Uterus (tissue), 4 donors: Measurements from ENCODE around the gene ASTN1. TPM values are rescaled to one million over a fixed set of nuclear protein-coding genes. Genes with fewer than 3 reads are reported as not detected.
A peak's percentile ranks its signal among the peaks of the same experiment; 100 is the strongest.

Experiments used
- DNase-seq, 2 donors: peaks; one replicate each; pipeline ENCODE4 v3.0.0-alpha.2; 2019 to 2020
- H3K27ac ChIP-seq, 2 donors: fragments of 200-600 bp; sonication (generic); 1 replicate in 1 of 2; 2 replicates in 1 of 2; pipeline ENCODE4 v1.5.1; 2016 to 2018
- H3K27me3 ChIP-seq, 2 donors: fragments of 200-600 bp; sonication (generic); one replicate each; pipeline ENCODE4 v1.5.1; 2018 to 2019; ENCODE audit warnings: control low read depth in 1 of 2
- H3K36me3 ChIP-seq, 2 donors: fragments of 200-600 bp; sonication (generic); one replicate each; pipeline ENCODE4 v1.5.1; 2019; ENCODE audit warnings: control low read depth in 1 of 2
- H3K4me1 ChIP-seq, 2 donors: fragments of 200-600 bp; sonication (generic); one replicate each; pipeline ENCODE4 v1.5.1; 2018 to 2019; ENCODE audit warnings: control low read depth in 1 of 2
- H3K4me3 ChIP-seq, 2 donors: fragments of 200-600 bp; sonication (generic); 1 replicate in 1 of 2; 2 replicates in 1 of 2; pipeline ENCODE4 v1.5.1; 2018 to 2019; ENCODE audit warnings: mild to moderate bottlenecking in 1 of 2
- H3K9me3 ChIP-seq, 2 donors: fragments of 200-600 bp; sonication (generic); one replicate each; pipeline ENCODE4 v1.5.1; 2019; ENCODE audit warnings: control low read depth in 1 of 2
- CTCF ChIP-seq, 4 experiments: fragments of 200-600 bp in 2 of 4; fragments of 450-650 bp in 2 of 4; sonication (generic) in 2 of 4; IDR thresholded peaks; one replicate each; pipeline ENCODE4 v1.5.1; 2016 to 2019; ENCODE audit warnings: antibody characterized with exemption in 4 of 4, mild to moderate bottlenecking in 2 of 4, moderate library complexity in 1 of 4
- POLR2A ChIP-seq, 2 donors: fragments of 450-650 bp; IDR thresholded peaks; one replicate each; pipeline ENCODE4 v1.6.1; 2016; ENCODE audit warnings: antibody characterized with exemption in 2 of 2, mild to moderate bottlenecking in 1 of 2, moderate library complexity in 1 of 2
- intact Hi-C: fragments of 100-400 bp; cut with DNase I; formaldehyde crosslinking; loops from one replicate; pipeline ENCODE4 v1.15.1; 2023; ENCODE audit warnings: low total_unique reads
- total RNA-seq, 4 donors: library from RNA; depleted of rRNA in 3 of 4; stranded (reverse); fragments of >200 nt in 3 of 4; gene quantifications; one replicate each; pipeline versions ENCODE4 v1.1.0 to v1.2.4, GENCODE V29; 2014 to 2023
- donor health status: DM: yes; HTN: yes; CAD: no.

Gene ASTN1
- total RNA-seq, 4 donors from 2014 or later: 0.29 to 42.7 (median 2.5) TPM

- DNase-seq: no peak
- no peak for TF ChIP-seq POLR2A (IDR thresholded peaks at IDR 0.05)
- no peak for TF ChIP-seq CTCF (IDR thresholded peaks at IDR 0.05)
Measured at GRCh38 chr1:176998183-176998795, 166.2 kb downstream of the ASTN1 start.

GRCh38 chr1:176996456-176997090 is 167.9 kb downstream of the ASTN1 start:
- Histone ChIP-seq H3K27ac (no peak overlapping the region), H3K27me3 (no peaks in the 10 kb centered on the region), H3K36me3 (no peaks in the 10 kb centered on the region), H3K9me3 (no peaks in the 10 kb centered on the region), H3K4me1 (no peaks in the 10 kb centered on the region), H3K4me3 (no peak overlapping the region)
- DNase-seq: peak in 1 of 2 donors; percentile 21
- TF ChIP-seq POLR2A (IDR thresholded peaks at IDR 0.05): no peak
- no peak for TF ChIP-seq CTCF (IDR thresholded peaks at IDR 0.05)
- intact Hi-C loops: no loop called here

More at GRCh38 chr1:176998183-176998795, 166.2 kb downstream of the ASTN1 start:
- H3K27ac ChIP-seq: no peak overlapping the region
- no peaks in the 10 kb centered on the region for H3K27me3 ChIP-seq
- intact Hi-C loops: no loop called here
- H3K9me3 ChIP-seq: no peaks in the 10 kb centered on the region
- H3K4me1 ChIP-seq: no peaks in the 10 kb centered on the region
- H3K36me3 ChIP-seq: no peaks in the 10 kb centered on the region
- H3K4me3 ChIP-seq: no peak overlapping the region

GRCh38 chr1:176994931-176995596 is 169.4 kb downstream of the ASTN1 start:
- intact Hi-C loops: no loop called here

GRCh38 chr1:176993587-176993986 is 170.9 kb downstream of the ASTN1 start:
- Histone ChIP-seq H3K4me1 (peaks cover 0 to 4% of the 10 kb centered on the region in 2 donors), H3K27ac (no peak overlapping the region), H3K27me3 (no peaks in the 10 kb centered on the region), H3K4me3 (no peak overlapping the region), H3K36me3 (no peaks in the 10 kb centered on the region), H3K9me3 (no peaks in the 10 kb centered on the region)
- DNase-seq: no peak
- TF ChIP-seq POLR2A (IDR thresholded peaks at IDR 0.05) (no peak), CTCF (IDR thresholded peaks at IDR 0.05) (no peak)
- intact Hi-C loops: no loop called here

More at GRCh38 chr1:176994931-176995596, 169.4 kb downstream of the ASTN1 start:
- TF ChIP-seq CTCF (IDR thresholded peaks at IDR 0.05) (no peak), POLR2A (IDR thresholded peaks at IDR 0.05) (no peak)
- H3K27me3 ChIP-seq: no peaks in the 10 kb centered on the region
- no peaks in the 10 kb centered on the region for H3K4me1 ChIP-seq
- DNase-seq: no peak
- no peaks in the 10 kb centered on the region for H3K36me3 ChIP-seq
- H3K9me3 ChIP-seq: no peaks in the 10 kb centered on the region
- H3K4me3 ChIP-seq: no peak overlapping the region
- no peak overlapping the region for H3K27ac ChIP-seq

- no peak for TF ChIP-seq CTCF (IDR thresholded peaks at IDR 0.05)
- no peak for TF ChIP-seq POLR2A (IDR thresholded peaks at IDR 0.05)
- no peak overlapping the region for H3K27ac ChIP-seq
- no peak overlapping the region for H3K4me3 ChIP-seq
- DNase-seq: peak in 1 of 2 donors; percentile 19
- H3K9me3 ChIP-seq: no peaks in the 10 kb centered on the region
- intact Hi-C loops: no loop called here
- H3K36me3 ChIP-seq: no peaks in the 10 kb centered on the region
- H3K4me1 ChIP-seq: peaks cover 0 to 4% of the 10 kb centered on the region in 2 donors
- no peaks in the 10 kb centered on the region for H3K27me3 ChIP-seq
Measured at GRCh38 chr1:176989754-176990153, 174.8 kb downstream of the ASTN1 start.
